Neural progenitor cell (in vitro differentiated cells): ENCODE measurements around the gene DNAH14. TPM values are rescaled to one million over a fixed set of nuclear protein-coding genes. Genes with fewer than 3 reads are reported as not detected.

Experiments
- DNase-seq: peaks from one replicate; pipeline ENCODE4 v3.0.0-alpha.2; 2016; ENCODE audit warnings: low spot score
- H2AFZ ChIP-seq: fragments of 200-600 bp; sonication (generic); replicated peaks from 2 replicates; pipeline ENCODE4 v1.6.1; 2016; ENCODE audit warnings: antibody characterized with exemption
- H3F3A ChIP-seq: fragments of 200-600 bp; sonication (generic); 2 replicates; pipeline ENCODE4 v1.6.1; 2016; ENCODE audit warnings: antibody characterized with exemption, low read depth
- H3K27ac ChIP-seq: fragments of 200-600 bp; sonication (generic); 2 replicates; pipeline ENCODE4 v1.5.1; 2016; ENCODE audit warnings: mild to moderate bottlenecking
- H3K27me3 ChIP-seq: fragments of 200-600 bp; sonication (generic); 2 replicates; pipeline ENCODE4 v1.6.1; 2016; ENCODE audit warnings: mild to moderate bottlenecking, moderate library complexity
- H3K36me3 ChIP-seq: fragments of 200-600 bp; sonication (generic); 2 replicates; pipeline ENCODE4 v1.5.1; 2016
- H3K4me1 ChIP-seq: fragments of 200-600 bp; sonication (generic); 2 replicates; pipeline ENCODE4 v1.6.1; 2016; ENCODE audit warnings: mixed run types
- H3K4me2 ChIP-seq: fragments of 200-600 bp; sonication (generic); 2 replicates; pipeline ENCODE4 v1.6.1; 2016
- H3K4me3 ChIP-seq: fragments of 200-600 bp; sonication (generic); 2 replicates; pipeline ENCODE4 v1.5.1; 2016
- H3K79me2 ChIP-seq: fragments of 200-600 bp; sonication (generic); 2 replicates; pipeline ENCODE4 v1.6.1; 2016; ENCODE audit warnings: low read depth
- H3K9ac ChIP-seq: fragments of 200-600 bp; sonication (generic); 2 replicates; pipeline ENCODE4 v1.6.1; 2016
- H3K9me3 ChIP-seq: fragments of 200-600 bp; sonication (generic); 2 replicates; pipeline ENCODE4 v1.5.1; 2016; ENCODE audit warnings: low read depth
- H4K20me1 ChIP-seq: fragments of 200-600 bp; sonication (generic); 2 replicates; pipeline ENCODE4 v1.6.1; 2016; ENCODE audit warnings: low read depth
- H3K27ac Mint-ChIP-seq: 3 replicates; pipeline ENCODE4 v1.8.0; 2021; ENCODE audit warnings: mixed read lengths
- H3K27me3 Mint-ChIP-seq: 2 replicates; pipeline ENCODE4 v1.8.0; 2022; ENCODE audit warnings: low read depth, mild to moderate bottlenecking, inconsistent platforms, moderate library complexity, mixed read lengths; ENCODE audit not compliant: insufficient read depth
- H3K36me3 Mint-ChIP-seq: 3 replicates; pipeline ENCODE4 v1.8.0; 2021; ENCODE audit warnings: mixed read lengths
- H3K4me1 Mint-ChIP-seq: 3 replicates; pipeline ENCODE4 v1.8.0; 2021; ENCODE audit warnings: mixed read lengths
- H3K4me3 Mint-ChIP-seq: 3 replicates; pipeline ENCODE4 v1.8.0; 2021; ENCODE audit warnings: mild to moderate bottlenecking, moderate library complexity, mixed read lengths
- H3K9me3 Mint-ChIP-seq: 3 replicates; pipeline ENCODE4 v1.8.0; 2020; ENCODE audit warnings: mixed read lengths
- CTCF ChIP-seq: fragments of 200-600 bp; sonication (generic); IDR thresholded peaks from 2 replicates; pipeline ENCODE4 v1.5.1; 2017; ENCODE audit warnings: antibody characterized with exemption, mild to moderate bottlenecking
- EZH2 ChIP-seq: fragments of 200-600 bp; sonication (generic); IDR thresholded peaks from 2 replicates; pipeline ENCODE4 v1.6.1; 2017; ENCODE audit warnings: antibody characterized with exemption, mild to moderate bottlenecking, moderate library complexity
- EZH2phosphoT487 ChIP-seq: fragments of 200-600 bp; sonication (generic); IDR thresholded peaks from 2 replicates; pipeline ENCODE4 v1.6.1; 2017; ENCODE audit warnings: antibody characterized with exemption
- total RNA-seq: library from RNA; depleted of rRNA; stranded (reverse); fragments of >200 nt; gene quantifications from 2 replicates; pipeline ENCODE4 v1.2.3, GENCODE V29; 2015; ENCODE audit warnings: low replicate concordance

Gene DNAH14
- total RNA-seq, 1 donor from 2014 or later = 118 TPM

GRCh38 chr1:225434046-225434445 is 504.6 kb downstream of the DNAH14 start:
- H3K27me3 Mint-ChIP-seq = peaks cover 11% of the 10 kb centered on the region
- Histone ChIP-seq H4K20me1 (no peaks in the 10 kb centered on the region), H3F3A (peaks cover 2% of the 10 kb centered on the region), H3K27ac (no peak overlapping the region), H3K4me1 (no peaks in the 10 kb centered on the region), H3K9ac (no peak overlapping the region), H3K27me3 (peaks cover 7% of the 10 kb centered on the region), H3K9me3 (peaks cover 4% of the 10 kb centered on the region), H3K36me3 (no peaks in the 10 kb centered on the region), H3K4me2 (no peak overlapping the region), H3K4me3 (no peak overlapping the region), H3K79me2 (no peaks in the 10 kb centered on the region), H2AFZ (no peak overlapping the region)
- peaks cover 12% of the 10 kb centered on the region for H3K9me3 Mint-ChIP-seq
- H3K4me1 Mint-ChIP-seq = peaks cover 3% of the 10 kb centered on the region
- H3K4me3 Mint-ChIP-seq = no peak overlapping the region
- H3K36me3 Mint-ChIP-seq = no peaks in the 10 kb centered on the region
- no peak overlapping the region for H3K27ac Mint-ChIP-seq
- DNase-seq = no peak
- no peak for TF ChIP-seq CTCF
- no peak for TF ChIP-seq EZH2phosphoT487
- TF ChIP-seq EZH2 = no peak

- Histone ChIP-seq H2AFZ (no peak overlapping the region), H3K27me3 (no peaks in the 10 kb centered on the region), H3K27ac (no peak overlapping the region), H3K9ac (no peak overlapping the region), H3K36me3 (no peaks in the 10 kb centered on the region), H3F3A (no peaks in the 10 kb centered on the region), H3K9me3 (peaks cover 4% of the 10 kb centered on the region), H4K20me1 (no peaks in the 10 kb centered on the region), H3K4me1 (no peaks in the 10 kb centered on the region), H3K4me2 (no peak overlapping the region), H3K79me2 (no peaks in the 10 kb centered on the region), H3K4me3 (no peak overlapping the region)
- Mint-ChIP-seq H3K9me3 (peaks cover 11% of the 10 kb centered on the region), H3K4me3 (no peak overlapping the region), H3K27me3 (peaks cover 12% of the 10 kb centered on the region), H3K4me1 (no peaks in the 10 kb centered on the region), H3K36me3 (no peaks in the 10 kb centered on the region), H3K27ac (no peak overlapping the region)
- no peak for DNase-seq
- TF ChIP-seq EZH2phosphoT487 (no peak), CTCF (no peak), EZH2 (no peak)
Measured at GRCh38 chr1:225435076-225435475, 505.6 kb downstream of the DNAH14 start.

GRCh38 chr1:225435487-225435886 is 506.0 kb downstream of the DNAH14 start:
- Mint-ChIP-seq H3K27me3 (peaks cover 12% of the 10 kb centered on the region), H3K9me3 (peaks cover 7% of the 10 kb centered on the region), H3K4me1 (no peaks in the 10 kb centered on the region), H3K27ac (peak overlapping the region; percentile 9), H3K4me3 (no peak overlapping the region), H3K36me3 (no peaks in the 10 kb centered on the region)
- Histone ChIP-seq H4K20me1 (no peaks in the 10 kb centered on the region), H3F3A (no peaks in the 10 kb centered on the region), H3K4me2 (no peak overlapping the region), H3K36me3 (no peaks in the 10 kb centered on the region), H3K27me3 (no peaks in the 10 kb centered on the region), H3K4me1 (no peaks in the 10 kb centered on the region), H3K4me3 (no peak overlapping the region), H3K9me3 (peaks cover 3% of the 10 kb centered on the region), H3K9ac (no peak overlapping the region), H3K27ac (no peak overlapping the region), H3K79me2 (no peaks in the 10 kb centered on the region), H2AFZ (peak overlapping the region; percentile 18)
- TF ChIP-seq EZH2 (no peak), CTCF (no peak), EZH2phosphoT487 (no peak)
- DNase-seq = no peak
